ENCODE results near the gene LMLN. TPM values are rescaled to one million over a fixed set of nuclear protein-coding genes. Genes with fewer than 3 reads are reported as not detected.

LMLN gene
- total and polyA plus RNA-seq, 2 of the 8 experiments (the other 6 are each of a cell fraction or from before 2014, with no cell fraction given) = 3.9 to 5.0 TPM

DNA sequence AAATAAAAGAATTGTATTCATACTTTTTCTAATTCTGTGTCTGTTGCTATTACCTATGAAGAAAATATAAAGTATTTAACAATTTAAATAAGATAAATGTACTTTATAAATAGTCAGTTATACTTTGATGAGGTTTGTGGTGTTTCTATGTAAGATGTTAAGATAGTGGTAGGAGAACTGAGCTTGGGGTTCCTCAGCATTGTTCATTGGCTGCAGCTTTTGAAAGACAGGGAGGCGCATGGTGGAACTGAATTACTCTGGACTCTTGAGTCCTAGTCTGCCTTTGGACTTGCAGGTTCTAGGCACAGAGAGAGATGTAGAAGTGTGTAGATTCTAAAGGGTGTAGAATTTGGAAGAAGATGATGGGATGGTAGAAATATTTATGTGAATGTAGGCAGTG lies 23.1 kb downstream of the LMLN start:
- no peak overlapping the region for H3K14ac ChIP-seq (ENCODE audit: insufficient read length)
- H3K79me2 ChIP-seq (ENCODE audit: control insufficient read depth in 1 of 2, insufficient read depth in 2 of 2, low read length in 2 of 2) = no peaks in the 10 kb centered on the region
- TF ChIP-seq MAFK (IDR thresholded peaks at IDR 0.05; ENCODE audit: low read depth, low read length) = no peak
- no peak for TF ChIP-seq BRCA1 (IDR thresholded peaks at IDR 0.05; ENCODE audit: low read depth, low read length)
- no peak for TF ChIP-seq KDM5A (IDR thresholded peaks at IDR 0.05; ENCODE audit: low read length)
- TF ChIP-seq JUN (IDR thresholded peaks at IDR 0.05; ENCODE audit: low read depth, low read length) = no peak
- TF ChIP-seq JUND (IDR thresholded peaks at IDR 0.05; ENCODE audit: low read length) = no peak
- TF ChIP-seq TBP (IDR thresholded peaks at IDR 0.05; ENCODE audit: low read depth, low read length) = no peak
- TF ChIP-seq POLR2A (IDR thresholded peaks at IDR 0.05; ENCODE audit: control extremely low read depth in 1 of 2, low read depth in 2 of 2, low read length in 2 of 2) = no peak
- no peak for TF ChIP-seq SUZ12 (IDR thresholded peaks at IDR 0.05; ENCODE audit: low read length)
- TF ChIP-seq EP300 (IDR thresholded peaks at IDR 0.05; ENCODE audit: borderline replicate concordance in 1 of 2, low read depth in 2 of 2, low read length in 2 of 2) = no peak
- TF ChIP-seq TAF7 (optimal IDR thresholded peaks at IDR 0.05; ENCODE audit: borderline replicate concordance, low read depth, low read length) = no peak
- TF ChIP-seq, protein P1, sequence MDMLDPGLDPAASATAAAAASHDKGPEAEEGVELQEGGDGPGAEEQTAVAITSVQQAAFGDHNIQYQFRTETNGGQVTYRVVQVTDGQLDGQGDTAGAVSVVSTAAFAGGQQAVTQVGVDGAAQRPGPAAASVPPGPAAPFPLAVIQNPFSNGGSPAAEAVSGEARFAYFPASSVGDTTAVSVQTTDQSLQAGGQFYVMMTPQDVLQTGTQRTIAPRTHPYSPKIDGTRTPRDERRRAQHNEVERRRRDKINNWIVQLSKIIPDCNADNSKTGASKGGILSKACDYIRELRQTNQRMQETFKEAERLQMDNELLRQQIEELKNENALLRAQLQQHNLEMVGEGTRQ (IDR thresholded peaks at IDR 0.05; ENCODE audit: low read length) = no peak
- no peak for TF ChIP-seq RBBP5 (IDR thresholded peaks at IDR 0.05; ENCODE audit: borderline replicate concordance, low read depth, low read length)
- H3K9ac ChIP-seq (replicated peaks in 1 of 4; ENCODE audit: extremely low read depth in 1 of 4, low read depth in 3 of 4, low read length in 3 of 4) = no peak overlapping the region
- 81% methylated on average over 1 of the region's 1 CpG; no CpG with 5 or more reads in 1 of the 2 experiments for WGBS, 2 experiments (ENCODE audit: extremely low coverage in 1 of 2, insufficient coverage in 1 of 2, insufficient read length in 1 of 2, insufficient replicate concordance in 2 of 2, low coverage in 1 of 2, low lambda C conversion rate in 2 of 2, missing lambda C conversion rate in 1 of 2)
- H3K27me3 ChIP-seq (replicated peaks in 1 of 4; ENCODE audit: control insufficient read depth in 3 of 4, extremely low read depth in 1 of 4, insufficient read depth in 3 of 4, low read length in 3 of 4) = no peaks in the 10 kb centered on the region
- no peak overlapping the region for H2AK5ac ChIP-seq (ENCODE audit: low read depth, low read length)
- no peaks in the 10 kb centered on the region for H3K79me1 ChIP-seq (ENCODE audit: low read depth, low read length)
- H3K23ac ChIP-seq (ENCODE audit: insufficient read length) = no peak overlapping the region
- no peaks in the 10 kb centered on the region for H3K23me2 ChIP-seq (ENCODE audit: low read depth, low read length)
- H3K4me1 ChIP-seq (replicated peaks in 1 of 4; ENCODE audit: control insufficient read depth in 3 of 4, insufficient read depth in 4 of 4, low read length in 3 of 4) = no peaks in the 10 kb centered on the region
- H4K8ac ChIP-seq (ENCODE audit: extremely low read depth, insufficient read depth, low read length) = no peak overlapping the region
- H4K20me1 ChIP-seq (replicated peaks in 1 of 2; ENCODE audit: control insufficient read depth in 1 of 2, insufficient read depth in 2 of 2, low read length in 2 of 2) = no peaks in the 10 kb centered on the region
- H3K9me3 ChIP-seq (ENCODE audit: insufficient read depth in 2 of 2, low read depth in 1 of 2, low read length in 1 of 2) = no peaks in the 10 kb centered on the region
- ChIA-PET CTCF (ENCODE audit: partially characterized antibody) (no interaction called here), POLR2A (ENCODE audit: partially characterized antibody) (interaction anchor here (1.0 to 1.8 kb wide), 2 partner anchors 32 to 127 kb away, joined by 3 to 4 read pairs; no protein-coding TSS in a partner anchor)
- H2BK12ac ChIP-seq (ENCODE audit: low read depth, low read length) = no peak overlapping the region
- H2BK5ac ChIP-seq (ENCODE audit: low read depth, low read length) = no peak overlapping the region
- H3K36me3 ChIP-seq (ENCODE audit: control insufficient read depth in 2 of 4, insufficient read depth in 4 of 4, low read length in 3 of 4) = no peaks in the 10 kb centered on the region; a peak in 1 of 8 replicates
- H3K56ac ChIP-seq (replicated peaks; ENCODE audit: insufficient read length, low read depth, low read length) = no peak overlapping the region
- no peak overlapping the region for H2BK20ac ChIP-seq (ENCODE audit: low read length)
- no peak overlapping the region for H3K4ac ChIP-seq (replicated peaks; ENCODE audit: insufficient read length, low read depth, low read length)
- no peak overlapping the region for H4K5ac ChIP-seq (ENCODE audit: insufficient read length, low read depth, low read length)
- H3K4me2 ChIP-seq (ENCODE audit: insufficient read depth in 1 of 2, low read depth in 2 of 2, low read length in 2 of 2) = no peak overlapping the region
- no peak overlapping the region for H3K27ac ChIP-seq (ENCODE audit: low read depth, low read length)
- H4K91ac ChIP-seq (replicated peaks; ENCODE audit: insufficient read length, low read length) = no peak overlapping the region
- no peak overlapping the region for H2AFZ ChIP-seq (ENCODE audit: low read length)
- no peak overlapping the region for H3K18ac ChIP-seq (ENCODE audit: extremely low read depth, low read length)
- no peak for FAIRE-seq
- no peak overlapping the region for H3K4me3 ChIP-seq (ENCODE audit: extremely low read depth in 1 of 4, insufficient read depth in 2 of 4, low read depth in 3 of 4, low read length in 4 of 4)
- no peak overlapping the region for H2BK120ac ChIP-seq (replicated peaks; ENCODE audit: low read depth, low read length)
- DNase-seq (ENCODE audit: low read depth in 1 of 2, low spot score in 2 of 2) = no peak
- H2BK15ac ChIP-seq (ENCODE audit: low read length) = no peak overlapping the region

All from H1 (cell line).